ENCODE data around the gene SVIL. TPM values are rescaled to one million over a fixed set of nuclear protein-coding genes. Genes with fewer than 3 reads are reported as not detected.

SVIL gene
- total RNA-seq, 1 experiment from 2014 or later: 15.3 TPM

DNA sequence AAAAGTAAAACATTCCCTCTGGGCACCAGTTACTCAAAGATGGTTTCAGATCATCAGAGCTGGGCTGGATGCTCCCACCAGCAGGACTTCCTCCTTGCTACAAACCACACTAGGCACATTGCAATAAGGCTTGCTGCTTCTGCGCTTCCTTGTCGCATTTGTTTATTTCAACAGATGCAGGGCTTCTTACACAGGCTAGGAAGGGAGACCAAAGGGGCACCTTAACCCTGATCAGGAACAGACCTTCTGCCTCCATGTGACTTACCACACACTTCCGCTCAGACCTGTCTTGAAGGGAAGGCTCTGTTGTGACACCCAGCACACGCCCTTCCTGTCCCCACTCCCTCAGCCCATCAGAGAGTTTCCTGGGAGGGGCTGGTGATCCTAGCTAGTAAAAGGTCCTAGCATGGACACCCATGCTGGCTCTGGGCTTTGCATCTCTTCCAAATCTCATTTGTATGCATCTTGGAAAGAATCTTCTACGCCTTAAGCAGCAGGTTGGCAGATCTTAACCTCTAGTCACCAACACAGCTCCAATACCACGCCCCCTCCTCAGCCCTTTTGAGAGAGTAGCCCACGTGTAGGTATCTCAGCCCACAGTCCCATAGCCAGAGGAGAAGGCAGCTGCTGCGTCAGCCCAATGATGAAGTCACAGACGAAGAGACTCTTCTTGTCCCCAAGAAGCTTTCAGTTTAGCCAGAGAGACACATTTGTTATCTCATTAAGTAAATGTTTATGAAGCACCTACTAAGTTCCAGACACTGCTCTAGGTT, 47.1 kb upstream of the SVIL start:
- no peak overlapping the region for H2BK12ac ChIP-seq (ENCODE audit: insufficient read length, low read depth, low read length)
- no peak overlapping the region for H2BK120ac ChIP-seq (ENCODE audit: low read depth, low read length, poor library complexity, severe bottlenecking)
- H4K20me1 ChIP-seq (ENCODE audit: control insufficient read depth, insufficient read depth, insufficient read length): no peaks in the 10 kb centered on the region
- no peaks in the 10 kb centered on the region for H3K4me1 ChIP-seq (ENCODE audit: insufficient read depth, low read length)
- no peak overlapping the region for H3T11ph ChIP-seq (ENCODE audit: low read length)
- H2BK20ac ChIP-seq (ENCODE audit: low read depth, low read length, poor library complexity, severe bottlenecking): no peak overlapping the region
- H4K91ac ChIP-seq (ENCODE audit: insufficient read length, low read depth, low read length): no peak overlapping the region
- H3K4me1 Mint-ChIP-seq: peaks cover 30 to 33% of the 10 kb centered on the region in 2 experiments
- H2AFZ ChIP-seq (ENCODE audit: low read length): no peak overlapping the region
- no peaks in the 10 kb centered on the region for H3K79me1 ChIP-seq (ENCODE audit: insufficient read depth, low read depth, low read length, poor library complexity, severe bottlenecking)
- H3K14ac ChIP-seq (ENCODE audit: insufficient read depth, low read length): no peak overlapping the region
- no peak overlapping the region for H3K4me3 Mint-ChIP-seq
- DNase-seq: no peak
- H2AK5ac ChIP-seq (ENCODE audit: insufficient read length, low read length): no peak overlapping the region
- H3K56ac ChIP-seq (ENCODE audit: insufficient read length, low read depth, low read length): no peak overlapping the region
- no peak for TF ChIP-seq CTCF (conservative IDR thresholded peaks at IDR 0.05)
- H2BK5ac ChIP-seq (ENCODE audit: insufficient read length, low read length): no peak overlapping the region
- no peaks in the 10 kb centered on the region for H3K23me2 ChIP-seq (ENCODE audit: insufficient read length, low read depth, low read length, poor library complexity, severe bottlenecking)
- peaks cover 33 to 51% (median 42%) of the 10 kb centered on the region in 3 experiments for H3K36me3 Mint-ChIP-seq (ENCODE audit: insufficient read depth in 1 of 3, low read depth in 3 of 3)
- no peak overlapping the region for H3K27ac ChIP-seq (ENCODE audit: insufficient read length, low read depth, low read length)
- no peak overlapping the region for H3K18ac ChIP-seq (ENCODE audit: insufficient read length, low read depth, low read length)
- no peak overlapping the region for H3K4me2 ChIP-seq (ENCODE audit: insufficient read depth, insufficient read length, low read length)
- H3K4ac ChIP-seq (ENCODE audit: low read depth, low read length): no peak overlapping the region
- peaks cover 2% of the 10 kb centered on the region; the same call in 1 of the 2 replicates for H3K27me3 Mint-ChIP-seq (ENCODE audit: low read depth)
- peaks cover 15 to 18% of the 10 kb centered on the region in 2 experiments for H3K9me3 Mint-ChIP-seq
- no peak overlapping the region for H4K5ac ChIP-seq (ENCODE audit: insufficient read length, low read depth, low read length)
- no CpG with 5 or more reads among the region's 9 CpGs for WGBS (ENCODE audit: extremely low coverage, insufficient read length, low lambda C conversion rate)
- H3K9ac ChIP-seq (ENCODE audit: extremely low read depth, insufficient read length, low read length): no peak overlapping the region
- no peak overlapping the region for H3K23ac ChIP-seq (ENCODE audit: insufficient read length, low read depth, low read length)
- H4K8ac ChIP-seq (replicated peaks; ENCODE audit: insufficient read length, low read depth, low read length): no peak overlapping the region
- H3K79me2 ChIP-seq (ENCODE audit: insufficient read depth, low read length): no peaks in the 10 kb centered on the region
- H3K27me3 ChIP-seq (ENCODE audit: insufficient read depth, low read length): no peaks in the 10 kb centered on the region
- H3K9me3 ChIP-seq (ENCODE audit: control insufficient read depth, low read depth, low read length): peaks cover 8% of the 10 kb centered on the region
- H3K27ac Mint-ChIP-seq: no peak overlapping the region
- no peak overlapping the region for H2BK15ac ChIP-seq (ENCODE audit: low read depth, low read length)
